NCI-H460 (cell line): ENCODE data around the gene SYCE3. TPM values are rescaled to one million over a fixed set of nuclear protein-coding genes. Genes with fewer than 3 reads are reported as not detected.

Source experiments
- DNase-seq: peaks from one replicate; pipeline ENCODE4 v3.0.0-alpha.2; 2016; ENCODE audit warnings: low read depth; ENCODE audit errors: extremely low read depth
- total RNA-seq: library from RNA; depleted of rRNA; stranded (reverse); fragments of >200 nt; shearing (Covaris generic); gene quantifications from 2 replicates; pipeline ENCODE4 v1.2.3, GENCODE V29; 2014

SYCE3 gene
- total RNA-seq, 1 experiment from 2014 or later: 0.50 TPM

DNA sequence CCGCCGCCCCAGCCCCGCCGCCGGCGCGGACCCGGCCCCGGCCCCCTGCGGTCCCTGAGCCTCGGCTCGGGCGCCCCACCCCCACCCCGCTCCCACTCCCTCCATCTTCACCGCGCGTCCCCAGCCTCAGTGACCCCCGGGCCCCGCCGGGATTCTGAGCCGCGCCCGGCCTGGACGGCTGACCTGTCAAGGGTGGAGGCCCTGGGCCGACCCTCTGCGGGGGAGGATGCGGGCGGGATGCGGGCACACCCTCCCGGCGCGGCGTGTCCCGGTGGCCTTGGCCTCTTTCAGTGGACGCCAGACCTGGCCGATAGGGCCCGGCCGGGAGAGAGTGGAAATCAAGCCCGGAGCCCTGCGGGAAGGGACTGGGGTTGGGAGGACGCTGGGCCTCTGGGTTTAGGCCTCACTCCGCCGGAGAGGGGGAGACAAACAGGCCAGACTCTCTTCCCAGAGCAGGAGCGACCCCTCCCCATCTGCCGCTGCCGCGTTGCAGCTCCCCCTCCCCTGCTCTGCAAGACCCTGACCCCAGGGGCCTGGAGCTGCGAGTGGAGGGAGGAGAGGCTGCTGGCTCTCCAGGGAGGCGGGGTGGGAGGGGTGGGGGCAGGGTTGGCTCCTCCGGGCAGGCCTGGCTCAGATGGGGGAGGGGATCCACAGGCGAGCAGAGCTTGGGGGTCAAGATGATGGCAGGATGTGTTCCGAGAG is 38.4 kb upstream of the SYCE3 start:
- DNase-seq: no peak

- no peak for DNase-seq
These were observed 37.8 kb upstream of the SYCE3 start, which contains the start of gene MAPK8IP2 for GRCh38 chr22:50600538-50600937. Gene MAPK8IP2, plus strand, starts transcription at chr22:50600793. Its CDS starts 26 bp downstream, at chr22:50600819.

GRCh38 chr22:50599816-50600455 is 37.2 kb upstream of the SYCE3 start:
- no peak for DNase-seq

DNA sequence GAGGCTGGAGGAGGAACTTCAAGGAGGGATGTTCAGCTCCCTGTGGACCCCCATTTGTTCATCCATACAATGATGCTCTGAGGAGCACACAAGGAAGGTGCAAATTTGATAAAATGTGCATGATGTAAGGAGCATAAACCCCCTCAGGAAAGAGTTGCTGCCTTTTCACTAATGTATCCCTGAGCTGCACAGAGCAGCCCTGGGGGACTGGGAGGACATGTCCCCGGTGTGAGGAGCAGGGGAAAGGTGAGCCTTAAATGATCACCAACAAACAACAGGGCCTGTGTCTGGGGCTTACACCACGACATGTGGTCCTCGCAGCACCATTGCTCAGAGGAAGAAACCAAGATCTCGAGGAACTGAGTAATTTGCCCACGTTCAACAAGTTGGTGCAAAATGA is 34.4 kb upstream of the SYCE3 start:
- no peak for DNase-seq

GRCh38 chr22:50595189-50595588 is 32.5 kb upstream of the SYCE3 start:
- no peak for DNase-seq

DNA sequence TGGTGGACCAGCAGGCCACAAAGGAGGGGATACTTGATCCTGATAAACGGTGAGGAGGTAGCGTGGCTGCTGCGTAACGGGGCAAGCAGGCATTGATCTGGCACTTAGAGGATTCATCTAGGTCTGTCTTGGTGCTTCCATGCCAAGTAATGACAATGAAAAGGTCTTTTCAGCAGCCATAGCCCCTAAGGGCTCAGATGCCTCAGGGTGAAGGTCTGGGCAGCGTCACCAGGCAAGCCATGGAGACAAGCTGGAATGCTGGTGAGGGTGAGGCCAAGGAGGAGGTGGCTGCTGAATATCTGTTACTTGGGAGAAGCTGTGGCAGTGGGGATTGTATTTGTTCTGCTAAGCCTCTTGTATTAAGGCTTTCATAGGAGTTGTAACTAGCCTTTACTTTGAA is 24.7 kb upstream of the SYCE3 start:
- no peak for DNase-seq

- DNase-seq: no peak
These were observed 23.7 kb upstream of the SYCE3 start for GRCh38 chr22:50586416-50586815.

DNA sequence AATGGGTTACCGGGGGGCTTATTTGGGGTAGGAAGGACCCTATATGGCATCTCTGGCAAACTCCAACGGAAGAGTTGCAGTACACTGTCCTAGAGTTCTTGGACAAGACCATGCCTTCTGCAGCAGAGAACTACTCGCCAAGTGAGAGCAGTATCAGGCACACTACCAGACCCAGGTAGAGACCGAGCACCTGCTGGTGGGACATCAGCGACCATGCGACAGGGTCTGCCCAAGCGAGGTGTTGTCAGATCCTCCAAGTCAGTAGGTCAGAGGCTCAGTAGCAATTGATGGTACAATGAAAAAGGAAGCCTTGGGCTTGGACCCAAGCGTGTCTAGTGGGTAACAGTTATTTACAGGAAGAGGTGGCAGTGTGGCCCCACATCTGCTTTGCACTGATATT is 23.1 kb upstream of the SYCE3 start:
- no peak for DNase-seq

DNA sequence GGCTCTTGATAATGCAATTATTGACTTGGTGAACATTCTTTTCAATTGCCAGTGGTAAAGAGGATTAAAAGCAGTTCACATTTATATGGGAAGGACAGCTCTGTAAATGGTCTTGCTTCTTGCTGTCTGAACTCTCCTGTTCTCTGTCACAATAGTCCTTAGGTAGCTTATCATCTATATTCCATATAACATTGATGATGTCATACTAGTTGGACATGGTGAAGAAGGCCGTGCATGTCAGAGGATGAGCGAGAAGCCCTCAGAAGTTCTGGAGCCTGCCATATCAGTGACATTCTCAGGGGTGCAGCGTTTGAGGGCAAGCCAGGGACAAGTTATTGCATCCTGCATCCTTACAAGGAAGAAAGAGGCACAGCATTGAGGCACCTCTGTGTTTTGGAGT is 22.5 kb upstream of the SYCE3 start:
- no peak for DNase-seq

DNA sequence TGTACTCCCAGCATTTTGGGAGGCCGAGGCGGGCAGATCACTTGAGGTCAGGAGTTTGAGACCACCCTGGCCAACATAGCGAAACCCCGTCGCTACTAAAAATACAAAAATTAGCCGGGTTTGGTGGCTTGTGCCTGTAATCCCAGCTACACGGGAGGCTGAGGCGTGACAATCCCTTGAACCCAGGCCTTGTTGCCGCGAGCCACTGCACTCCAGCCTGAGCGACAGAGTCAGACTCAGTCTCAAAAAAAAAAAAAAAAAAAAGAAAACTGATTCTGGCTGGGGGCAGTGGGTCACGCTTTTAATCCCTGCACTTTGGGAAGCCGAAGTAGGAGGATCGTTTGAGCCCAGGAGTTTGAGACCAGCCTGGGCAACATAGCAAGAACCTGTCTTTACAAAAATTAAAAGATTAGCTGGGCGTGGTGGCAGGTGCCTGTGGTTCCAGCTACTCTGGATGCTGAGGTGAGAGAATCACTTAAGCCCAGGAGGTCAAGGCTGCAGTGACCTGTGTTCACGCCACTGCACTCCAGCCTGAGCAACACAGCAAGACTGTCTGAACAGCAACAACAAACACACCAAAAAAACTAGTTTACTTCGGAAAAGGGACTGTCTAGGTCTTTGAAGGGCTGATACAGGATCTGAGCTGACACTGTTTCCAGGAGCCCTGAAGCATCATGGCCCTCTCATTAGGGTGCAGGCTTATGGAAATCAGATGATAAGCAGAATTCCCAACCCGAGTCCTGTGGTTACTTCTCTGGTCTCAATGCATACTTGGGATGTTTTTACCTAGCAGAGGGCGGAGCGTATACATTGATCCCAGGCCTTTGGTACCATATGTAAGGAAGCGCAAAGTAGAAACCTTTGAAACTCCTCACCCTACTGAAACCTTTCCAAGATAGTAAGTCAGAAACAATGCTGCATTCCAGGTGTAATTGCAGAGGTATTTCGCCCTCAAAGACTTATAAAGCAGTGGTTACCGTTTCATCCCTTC is 21.7 kb upstream of the SYCE3 start:
- no peak for DNase-seq

DNA sequence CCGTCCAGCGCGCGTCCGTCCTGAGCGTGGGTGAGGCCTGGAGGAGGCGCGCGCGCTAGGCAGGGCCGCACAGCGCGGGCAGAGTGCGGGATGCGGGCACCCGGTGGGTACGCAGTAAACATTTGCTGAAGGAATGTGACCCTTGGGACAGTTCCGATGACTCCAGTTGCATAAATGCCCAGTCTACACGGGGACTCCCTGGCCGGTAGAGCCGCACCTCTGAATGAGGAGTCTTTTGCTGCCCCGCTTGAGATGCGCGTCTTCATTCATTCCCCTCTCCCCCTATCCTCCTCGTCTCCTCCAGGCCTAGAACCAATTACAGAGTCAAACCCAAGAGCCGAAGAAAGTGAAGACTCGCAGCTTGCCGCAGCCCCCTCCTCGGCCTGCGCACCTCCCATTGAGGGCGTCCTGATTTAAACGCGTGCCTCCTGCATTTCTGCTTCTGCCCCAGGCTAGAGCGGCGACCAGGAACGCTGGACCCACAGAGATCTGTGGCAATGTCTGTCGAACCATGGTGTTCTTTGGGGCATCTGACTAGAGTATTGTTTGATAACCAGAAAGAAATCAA is 20.7 kb upstream of the SYCE3 start:
- DNase-seq: no peak

GRCh38 chr22:50582493-50583293 is 20.0 kb upstream of the SYCE3 start, which contains the start of gene CHKB:
Gene CHKB, minus strand, starts transcription at chr22:50582849. Its CDS starts 68 bp downstream, at chr22:50582781.
- DNase-seq: peak; percentile 95

DNA sequence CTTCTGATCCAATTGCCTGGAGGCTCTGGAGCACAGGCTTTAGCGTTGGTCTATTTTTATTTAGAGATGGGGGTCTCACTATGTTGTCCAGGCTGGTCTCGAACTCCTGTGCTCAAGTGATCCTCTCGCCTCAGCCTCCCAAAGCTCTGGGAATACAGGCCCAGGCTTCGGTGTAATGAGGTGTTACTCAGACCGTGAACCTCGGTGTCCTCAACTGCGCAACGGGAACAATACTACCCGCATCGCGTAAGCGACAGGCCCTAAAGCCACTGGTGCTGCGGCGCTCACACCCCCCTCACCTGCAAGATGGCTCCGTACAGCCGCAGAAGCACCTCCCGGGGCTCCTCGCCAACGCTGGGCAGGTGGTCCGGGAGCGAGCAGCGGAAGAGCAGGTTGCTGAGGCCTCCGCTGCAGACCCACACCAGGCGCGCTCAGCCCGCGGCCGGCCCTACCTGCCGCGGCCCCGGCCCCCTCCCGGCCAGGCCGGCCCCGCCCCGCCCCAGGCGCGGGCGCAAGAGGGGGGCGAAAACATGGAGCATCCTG is 19.3 kb upstream of the SYCE3 start:
- no peak for DNase-seq

GRCh38 chr22:50581031-50581949 is 18.6 kb upstream of the SYCE3 start:
- DNase-seq: no peak

GRCh38 chr22:50579752-50580151 is 17.0 kb upstream of the SYCE3 start:
- DNase-seq: no peak

GRCh38 chr22:50578776-50579310 is 16.1 kb upstream of the SYCE3 start:
- DNase-seq: no peak

- no peak for DNase-seq
These were observed 15.5 kb upstream of the SYCE3 start, which contains the start of gene CPT1B for GRCh38 chr22:50577987-50578775. Gene CPT1B, minus strand, starts transcription at chr22:50578427. Its CDS starts 512 bp downstream, at chr22:50577915.

DNA sequence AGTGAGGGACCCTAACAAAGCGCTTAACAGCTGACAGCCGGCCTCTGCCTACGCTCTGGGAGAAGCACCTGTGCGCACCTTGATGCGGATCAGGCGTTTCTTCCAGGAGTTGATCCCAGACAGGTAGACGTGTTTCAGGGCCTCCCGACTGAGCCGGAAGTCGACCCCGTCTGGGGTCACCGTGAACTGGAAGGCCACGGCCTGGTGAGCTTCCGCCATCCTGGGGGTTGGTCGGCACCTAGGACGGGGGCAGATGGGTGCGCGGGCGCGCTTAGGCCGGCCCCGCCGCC is 14.9 kb upstream of the SYCE3 start:
- DNase-seq: no peak
